CD4-positive, alpha-beta T cell treated with Interleukin-4 for 4 hours (primary cell): ENCODE measurements around the gene HNRNPA1L2.
"Not testable (repeated sequence)": the region's sequence is repeated elsewhere in the genome, so short reads cannot be mapped to it uniquely, and the experiment has no call there.

Source experiments
- DNase-seq: peaks from one replicate; pipeline ENCODE4 v3.0.0-alpha.2; 2020

Gene HNRNPA1L2

DNA sequence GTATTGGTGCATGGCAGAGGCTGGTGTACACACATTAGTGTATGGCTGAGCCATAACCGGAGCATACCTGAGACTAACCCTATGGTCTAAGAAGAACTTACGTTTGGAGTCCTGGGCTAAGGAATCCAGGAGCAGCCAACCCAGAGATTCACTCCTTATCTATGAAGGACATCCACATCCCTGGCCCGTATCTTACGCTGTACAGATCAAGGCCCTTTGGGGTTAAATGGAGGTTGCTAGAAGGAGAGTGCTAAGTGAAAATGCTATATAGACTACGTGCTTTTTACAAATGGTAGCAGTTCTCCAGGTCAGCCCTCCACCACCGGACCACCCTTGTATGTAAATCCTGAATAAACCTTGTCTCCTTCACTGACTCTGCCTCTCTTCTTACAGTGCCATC, 8.5 kb downstream of the HNRNPA1L2 start:
- no peak for DNase-seq

GRCh38 chr13:52651897-52652195, 9.6 kb downstream of the HNRNPA1L2 start:
- no peak for DNase-seq

DNA sequence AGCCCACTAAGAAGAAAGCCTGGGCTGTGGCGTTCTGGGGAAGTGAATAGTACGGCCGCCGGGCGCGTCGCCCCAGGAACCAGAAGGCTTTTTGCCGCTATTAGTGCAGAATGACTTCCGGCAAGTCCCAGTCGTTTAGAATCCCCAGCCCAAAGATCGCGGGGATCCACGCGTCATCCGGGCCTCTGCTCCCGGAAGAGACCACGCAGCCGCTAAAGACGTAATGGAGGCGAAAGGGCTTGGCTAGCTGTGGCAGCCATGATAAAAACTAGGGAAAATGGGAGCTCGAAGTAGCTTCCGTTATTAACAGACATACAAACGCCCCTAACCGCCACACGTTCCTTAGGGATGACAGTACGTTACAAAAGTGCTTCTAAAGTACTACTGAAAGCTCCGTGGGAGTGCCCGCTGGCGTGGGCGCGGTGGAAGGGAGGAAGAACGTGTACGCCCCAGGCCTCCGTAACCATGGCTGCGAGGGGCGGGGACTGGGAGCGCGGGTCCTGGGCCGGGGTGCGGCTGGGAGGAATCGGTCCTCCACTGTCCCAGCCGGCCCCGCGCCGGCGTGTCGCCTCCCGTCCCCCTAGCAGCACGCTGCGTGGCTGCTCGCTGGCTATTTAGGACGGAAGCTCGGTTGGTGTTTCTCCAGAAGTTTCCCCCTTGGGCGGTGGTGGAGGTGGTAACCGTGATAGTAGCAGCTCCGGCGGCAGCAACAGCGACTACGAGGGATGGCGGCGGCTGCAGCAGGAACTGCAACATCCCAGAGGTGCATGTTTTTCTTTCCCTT, 10.2 kb downstream of the HNRNPA1L2 start, which contains the start of gene SUGT1:
SUGT1 (plus strand) TSS at position 641 of the 784 bp plus-strand sequence; CDS start at position 726, 85 bp downstream.
- peak; percentile 97 for DNase-seq

DNA sequence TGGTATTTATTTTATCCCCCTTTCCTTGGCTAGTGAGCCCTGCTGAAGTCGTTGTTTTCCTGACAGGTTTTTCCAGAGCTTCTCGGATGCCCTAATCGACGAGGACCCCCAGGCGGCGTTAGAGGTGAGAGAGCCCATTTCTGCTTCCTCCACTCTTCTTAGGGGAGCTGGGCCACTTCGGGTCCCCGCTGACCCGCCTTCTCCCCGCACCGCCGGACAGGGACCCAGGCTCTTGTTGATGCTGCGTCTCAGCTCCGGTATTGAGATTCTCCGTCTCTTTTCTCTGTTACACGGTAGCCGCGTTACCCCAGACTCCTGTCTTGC, 10.7 kb downstream of the HNRNPA1L2 start:
- DNase-seq = no peak

GRCh38 chr13:52659340-52659739, 17.1 kb downstream of the HNRNPA1L2 start:
- DNase-seq = no peak

DNA sequence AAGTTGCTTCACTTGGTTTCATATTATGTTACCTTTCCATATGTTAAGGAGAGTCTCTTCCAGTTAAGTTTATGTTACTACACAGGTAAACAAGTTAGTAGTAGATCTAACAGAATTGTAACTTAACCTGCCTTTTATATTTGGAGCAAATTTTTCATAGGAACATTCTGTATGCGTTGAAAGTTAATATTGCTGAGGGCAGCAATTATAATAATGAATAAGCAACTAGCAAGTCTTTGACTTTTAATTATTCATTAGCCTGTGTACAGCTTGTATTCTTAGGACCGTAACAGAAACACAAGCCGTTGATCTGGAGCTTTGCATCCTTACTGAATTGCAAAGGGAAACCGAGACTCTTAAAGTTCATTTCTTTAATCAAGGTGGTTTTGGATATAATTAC, 22.0 kb downstream of the HNRNPA1L2 start:
- DNase-seq = no peak

DNA sequence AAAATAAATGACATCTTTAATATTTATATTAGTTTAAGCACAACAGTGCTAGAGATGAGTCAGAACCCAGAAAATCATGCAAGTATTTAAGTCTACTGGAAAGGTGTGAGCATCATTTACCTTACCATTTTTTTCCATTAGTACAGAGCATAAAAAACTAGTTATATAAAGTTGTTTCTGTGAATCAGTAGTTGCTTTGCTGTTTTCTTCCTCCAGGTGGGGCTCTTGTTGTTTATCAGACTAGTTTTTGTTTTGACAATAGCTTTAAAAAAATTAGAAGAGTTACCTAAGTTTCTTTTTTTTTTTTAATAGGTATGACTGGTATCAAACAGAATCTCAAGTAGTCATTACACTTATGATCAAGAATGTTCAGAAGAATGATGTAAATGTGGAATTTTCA, 23.1 kb downstream of the HNRNPA1L2 start:
- DNase-seq = peak; percentile 17

GRCh38 chr13:52669677-52670076, 27.4 kb downstream of the HNRNPA1L2 start:
- no peak for DNase-seq

DNA sequence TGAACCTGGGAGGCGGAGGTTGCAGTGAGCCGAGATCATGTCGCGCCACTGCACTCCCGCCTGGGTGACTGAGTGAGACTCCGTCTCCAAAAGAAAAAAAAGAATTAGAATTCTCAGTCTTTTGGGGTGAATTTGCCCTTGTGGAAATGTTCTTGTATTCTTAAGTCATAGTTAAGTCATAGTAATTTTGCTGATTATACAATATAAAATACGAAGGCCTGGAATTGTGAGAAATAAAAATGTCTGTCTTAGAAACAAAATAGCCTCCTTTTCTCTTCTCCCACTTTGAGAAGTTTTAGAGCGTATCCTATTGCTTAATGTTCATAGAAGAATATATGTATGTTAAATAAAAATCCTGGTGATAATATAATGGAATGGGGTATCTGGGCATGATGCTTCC, 28.5 kb downstream of the HNRNPA1L2 start:
- no peak for DNase-seq

- no peak for DNase-seq
Observed at GRCh38 chr13:52673465-52673864, 31.2 kb downstream of the HNRNPA1L2 start.

DNA sequence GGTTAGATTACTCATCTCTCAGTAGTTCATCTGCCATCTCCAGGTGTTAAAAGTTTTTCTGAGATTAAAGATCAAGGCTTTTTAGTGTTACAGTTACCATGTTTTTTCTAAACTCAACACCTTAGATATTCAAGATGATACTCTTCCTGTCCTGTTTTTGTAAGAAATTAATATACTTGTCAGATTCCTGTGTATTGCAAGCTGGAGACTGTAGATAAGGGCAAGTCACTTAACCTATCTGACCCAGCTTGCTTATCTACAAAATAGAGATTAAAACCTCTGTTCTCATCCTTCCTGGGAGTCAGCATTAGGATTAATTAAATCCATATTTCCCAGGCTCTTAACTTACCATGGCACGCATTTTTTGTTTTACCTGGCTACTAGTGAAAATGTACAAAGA, 35.6 kb downstream of the HNRNPA1L2 start:
- DNase-seq = no peak

DNA sequence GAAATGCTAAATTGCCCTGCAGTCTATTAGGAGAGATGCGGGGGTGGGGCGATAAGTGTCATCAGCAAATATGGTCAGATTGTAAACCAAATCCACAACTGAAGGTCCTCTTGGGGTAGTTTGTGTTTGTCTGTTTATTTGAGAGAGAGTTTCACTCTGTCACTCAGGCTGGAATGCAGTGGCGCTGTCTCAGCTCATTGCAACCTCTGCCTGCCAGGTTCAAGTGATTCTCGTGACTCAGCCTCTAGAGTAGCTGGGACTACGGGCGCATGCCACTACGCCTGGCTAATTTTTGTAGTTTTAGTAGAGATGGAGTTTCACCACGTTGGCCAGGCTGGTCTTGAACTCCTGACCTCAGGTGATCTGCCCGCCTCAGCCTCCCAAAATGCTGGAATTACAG, 43.6 kb downstream of the HNRNPA1L2 start:
- DNase-seq = not testable (repeated sequence)

DNA sequence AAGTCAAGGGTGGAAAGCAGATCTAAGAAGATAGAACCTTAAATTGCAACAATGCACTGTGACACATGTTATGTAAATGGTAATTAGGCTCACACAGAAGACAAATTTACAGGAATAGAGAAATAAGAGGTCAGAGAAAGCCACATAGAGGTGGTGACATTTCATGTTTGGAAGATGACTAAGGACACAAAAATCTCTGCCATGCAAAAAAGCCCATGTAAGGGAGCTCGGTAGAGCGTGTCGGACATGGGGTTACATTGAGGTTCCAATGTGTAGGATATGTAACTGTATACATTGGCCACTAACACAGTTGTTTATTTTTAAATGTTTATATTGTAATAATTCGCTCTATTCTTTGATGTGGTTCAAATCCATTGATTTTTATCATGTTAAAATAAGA, 44.1 kb downstream of the HNRNPA1L2 start:
- DNase-seq = no peak
